ENCODE results near the gene GIT2.
"Not testable (repeated sequence)": the region's sequence is repeated elsewhere in the genome, so short reads cannot be mapped to it uniquely, and the experiment has no call there.

GIT2 gene

GRCh38 chr12:110002676-110003515 lies 6.7 kb upstream of the GIT2 start:
- no peak for DNase-seq

GRCh38 chr12:110001596-110001995 lies 5.4 kb upstream of the GIT2 start:
- DNase-seq, result no peak

GRCh38 chr12:109999983-110000505 lies 3.9 kb upstream of the GIT2 start:
- DNase-seq, result no peak

GRCh38 chr12:109999649-109999971 lies 3.4 kb upstream of the GIT2 start:
- no peak for DNase-seq

- peak; percentile 9 for DNase-seq
Measured at GRCh38 chr12:109998904-109999648, 2.9 kb upstream of the GIT2 start, which contains the start of gene ANKRD13A. Gene ANKRD13A, plus strand, starts transcription at chr12:109999430. Its CDS starts 259 bp downstream, at chr12:109999689.

- DNase-seq, result no peak
Measured at GRCh38 chr12:109998241-109998903, 2.2 kb upstream of the GIT2 start.

- no peak for DNase-seq
Measured at GRCh38 chr12:109997393-109997792, 1.2 kb upstream of the GIT2 start.

GRCh38 chr12:109996483-109996853 lies 300 bp upstream of the GIT2 start:
- no peak for DNase-seq

GRCh38 chr12:109995361-109995685 lies 845 bp downstream of the GIT2 start:
- DNase-seq, result no peak

- DNase-seq, result no peak
Measured at GRCh38 chr12:109994401-109995175, 1.6 kb downstream of the GIT2 start.

GRCh38 chr12:109993091-109993490 lies 3.1 kb downstream of the GIT2 start:
- no peak for DNase-seq

- DNase-seq, result no peak
Measured at GRCh38 chr12:109991586-109991985, 4.6 kb downstream of the GIT2 start.

GRCh38 chr12:109989380-109989779 lies 6.8 kb downstream of the GIT2 start:
- no peak for DNase-seq

GRCh38 chr12:109988903-109989302 lies 7.3 kb downstream of the GIT2 start:
- no peak for DNase-seq

- no peak for DNase-seq
Measured at GRCh38 chr12:109988274-109988673, 7.9 kb downstream of the GIT2 start.

- no peak for DNase-seq
Measured at GRCh38 chr12:109987615-109988014, 8.6 kb downstream of the GIT2 start.

GRCh38 chr12:109986236-109986635 lies 9.9 kb downstream of the GIT2 start:
- DNase-seq, result not testable (repeated sequence)

- no peak for DNase-seq
Measured at GRCh38 chr12:109983432-109984142, 12.6 kb downstream of the GIT2 start.

GRCh38 chr12:109982210-109982609 lies 14.0 kb downstream of the GIT2 start:
- DNase-seq, result no peak

- DNase-seq, result no peak
Measured at GRCh38 chr12:109981311-109981710, 14.9 kb downstream of the GIT2 start.

- DNase-seq, result no peak
Measured at GRCh38 chr12:109972821-109973220, 23.3 kb downstream of the GIT2 start.

- no peak for DNase-seq
Measured at GRCh38 chr12:109968801-109969200, 27.4 kb downstream of the GIT2 start.

Measured in cortex of kidney (tissue), 1 donor.